Endothelial cell (in vitro differentiated cells): ENCODE data around the gene BANP. TPM values are rescaled to one million over a fixed set of nuclear protein-coding genes. Genes with fewer than 3 reads are reported as not detected.
"Not testable (repeated sequence)": the region's sequence is repeated elsewhere in the genome, so short reads cannot be mapped to it uniquely, and the experiment has no call there.

ENCODE experiments used
- DNase-seq: peaks from one replicate; pipeline ENCODE4 v3.0.0; 2021; ENCODE audit warnings: low spot score
- H3K27ac Mint-ChIP-seq: one replicate; pipeline ENCODE4 v1.8.0; 2021; ENCODE audit warnings: mixed read lengths, inconsistent platforms; ENCODE audit not compliant: unreplicated experiment
- H3K27me3 Mint-ChIP-seq: one replicate; pipeline ENCODE4 v1.8.0; 2021; ENCODE audit warnings: mild to moderate bottlenecking, moderate library complexity, mixed read lengths, inconsistent platforms; ENCODE audit not compliant: unreplicated experiment
- H3K36me3 Mint-ChIP-seq: one replicate; pipeline ENCODE4 v1.8.0; 2021; ENCODE audit warnings: mild to moderate bottlenecking, low read depth, mixed read lengths, inconsistent platforms; ENCODE audit not compliant: unreplicated experiment
- H3K4me1 Mint-ChIP-seq: one replicate; pipeline ENCODE4 v1.8.0; 2021; ENCODE audit warnings: mild to moderate bottlenecking, mixed read lengths, inconsistent platforms; ENCODE audit not compliant: unreplicated experiment
- H3K4me3 Mint-ChIP-seq: one replicate; pipeline ENCODE4 v1.8.0; 2021; ENCODE audit warnings: mild to moderate bottlenecking, mixed read lengths, inconsistent platforms; ENCODE audit not compliant: unreplicated experiment
- H3K9me3 Mint-ChIP-seq: one replicate; pipeline ENCODE4 v1.8.0; 2021; ENCODE audit warnings: mixed read lengths, inconsistent platforms; ENCODE audit not compliant: unreplicated experiment
- CTCF ChIP-seq: fragments of 200-600 bp; sonication (generic); IDR thresholded peaks from one replicate; pipeline ENCODE4 v1.5.0; 2021; ENCODE audit warnings: antibody characterized with exemption; ENCODE audit not compliant: unreplicated experiment
- total RNA-seq: library from RNA; stranded (reverse); fragmentation: NEBNext Ultra II Directional; extraction: Animal tissue kit (Norgen Biotek cat#: 25700); gene quantifications from one replicate; pipeline ENCODE4 v1.2.1, GENCODE V29; 2021; ENCODE audit not compliant: unreplicated experiment

Gene BANP
- total RNA-seq, 1 donor from 2014 or later: 33.3 TPM

GRCh38 chr16:88017587-88018101 is 66.4 kb downstream of the BANP start:
- H3K27ac Mint-ChIP-seq: no peak overlapping the region

DNA sequence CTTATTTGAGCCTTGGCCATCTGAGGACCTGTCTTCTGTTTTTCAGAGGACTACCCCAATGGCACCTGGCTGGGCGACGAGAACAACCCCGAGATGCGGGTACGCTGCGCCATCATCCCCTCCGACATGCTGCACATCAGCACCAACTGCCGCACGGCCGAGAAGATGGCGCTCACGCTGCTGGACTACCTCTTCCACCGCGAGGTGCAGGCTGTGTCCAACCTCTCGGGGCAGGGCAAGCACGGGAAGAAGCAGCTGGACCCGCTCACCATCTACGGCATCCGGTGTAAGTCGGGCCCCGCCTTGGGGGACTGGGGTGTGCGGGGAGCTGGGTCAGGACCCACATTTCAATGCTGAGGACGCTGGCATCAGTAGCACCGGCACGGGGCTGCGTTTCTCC is 67.1 kb downstream of the BANP start:
- not testable (repeated sequence) for H3K27me3 Mint-ChIP-seq, H3K9me3 Mint-ChIP-seq, H3K36me3 Mint-ChIP-seq, H3K27ac Mint-ChIP-seq, H3K4me3 Mint-ChIP-seq, DNase-seq
- H3K4me1 Mint-ChIP-seq: peaks cover 13% of the 10 kb centered on the region

More at GRCh38 chr16:88017587-88018101, 66.4 kb downstream of the BANP start:
- peaks cover 7% of the 10 kb centered on the region for H3K36me3 Mint-ChIP-seq
- H3K4me1 Mint-ChIP-seq: peaks cover 13% of the 10 kb centered on the region
- no peak for DNase-seq
- H3K4me3 Mint-ChIP-seq: no peak overlapping the region
- H3K27me3 Mint-ChIP-seq: peaks cover 2% of the 10 kb centered on the region
- H3K9me3 Mint-ChIP-seq: no peaks in the 10 kb centered on the region
- no peak for TF ChIP-seq CTCF

DNA sequence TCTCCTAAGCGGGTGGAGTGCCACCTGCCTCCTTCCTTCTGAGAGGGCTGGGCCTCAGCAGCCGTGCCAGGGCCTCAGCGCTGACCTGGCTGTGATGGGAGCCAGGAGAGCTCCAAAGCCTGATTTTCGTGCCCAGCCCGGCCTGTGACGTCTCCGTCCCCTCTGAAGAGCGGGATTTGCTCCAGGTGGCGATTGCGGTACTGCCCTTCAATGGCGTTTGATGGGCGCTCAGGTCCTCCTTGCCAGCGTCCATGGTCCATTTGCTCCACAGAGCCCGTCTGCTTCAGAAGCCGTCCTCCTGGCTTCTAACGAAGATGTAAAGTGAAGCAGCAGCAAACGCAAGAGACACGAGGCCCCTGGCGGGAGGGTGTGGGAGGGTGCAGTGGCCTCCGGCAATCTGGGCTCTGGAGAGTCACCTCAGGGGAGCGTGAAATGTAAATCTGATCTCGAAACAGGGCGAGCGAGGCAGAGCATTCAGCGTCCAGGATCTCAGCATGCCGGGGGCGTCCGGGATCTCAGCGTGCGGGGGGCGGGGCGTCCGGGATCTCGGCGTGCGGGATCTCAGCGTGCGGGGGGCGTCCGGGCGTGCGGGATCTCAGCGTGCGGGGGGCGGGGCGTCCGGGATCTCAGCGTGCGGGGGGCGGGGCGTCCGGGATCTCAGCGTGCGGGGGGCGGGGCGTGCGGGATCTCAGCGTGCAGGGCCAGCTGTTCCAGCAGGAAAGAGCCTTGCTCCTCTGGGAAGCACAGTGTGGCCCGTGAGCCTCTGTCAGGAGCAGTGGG is 68.0 kb downstream of the BANP start:
- DNase-seq: peak; percentile 40
- H3K36me3 Mint-ChIP-seq, H3K27me3 Mint-ChIP-seq, H3K4me3 Mint-ChIP-seq, H3K9me3 Mint-ChIP-seq, H3K27ac Mint-ChIP-seq, H3K4me1 Mint-ChIP-seq: not testable (repeated sequence)

DNA sequence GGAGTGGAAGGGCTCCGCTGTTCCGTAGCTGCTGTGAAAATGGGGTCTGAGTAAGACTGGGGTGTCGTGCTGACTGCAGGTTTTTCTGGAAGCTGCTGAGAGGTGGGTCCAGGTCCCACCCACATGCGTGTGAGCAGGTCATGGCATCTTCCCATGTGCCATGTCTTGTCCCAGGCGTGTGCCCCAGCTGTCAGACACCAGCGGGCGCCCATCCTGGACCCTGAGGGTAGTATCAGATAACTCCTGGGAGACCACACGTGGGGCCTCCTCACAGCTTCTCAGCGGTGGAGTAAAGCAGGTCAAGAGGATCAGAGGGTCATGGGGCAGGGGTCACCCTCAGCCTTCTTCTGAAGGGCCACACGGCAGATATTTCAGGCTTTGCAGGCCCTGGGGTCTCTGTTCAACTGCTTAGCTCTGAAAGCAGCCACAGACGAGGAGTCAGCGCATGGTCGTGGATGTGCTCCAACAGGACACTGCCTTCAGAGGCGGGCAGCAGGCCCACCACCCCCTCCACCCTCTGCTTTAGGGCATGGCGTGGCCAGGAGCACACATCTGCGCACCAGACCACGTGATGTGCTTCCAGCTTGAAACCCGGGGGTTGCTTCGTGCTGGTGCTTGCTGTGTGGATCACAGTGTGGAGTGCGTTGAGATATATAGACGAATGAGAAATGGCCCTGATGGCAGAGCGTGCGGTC is 68.7 kb downstream of the BANP start:
- no peak for TF ChIP-seq CTCF

DNA sequence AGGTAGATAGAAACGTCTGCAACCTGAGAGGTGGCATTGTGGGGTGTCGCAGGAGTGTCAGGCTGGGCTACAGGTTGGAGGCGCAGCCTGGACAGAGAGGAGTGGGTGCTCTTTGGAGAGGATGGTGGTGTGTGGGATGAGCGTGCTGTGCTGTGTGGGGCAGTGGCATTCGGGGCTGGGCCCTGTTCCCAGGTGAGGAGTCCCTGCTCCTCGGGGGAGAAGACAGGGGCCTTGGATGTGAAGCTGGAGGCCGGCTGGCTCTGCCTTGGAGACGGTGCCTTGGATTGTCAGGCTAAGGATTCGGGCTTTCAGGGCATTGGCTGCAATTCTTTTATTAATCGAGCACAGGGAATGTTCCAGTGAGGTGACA is 69.3 kb downstream of the BANP start:
- no peaks in the 10 kb centered on the region for H3K9me3 Mint-ChIP-seq
- no peak for TF ChIP-seq CTCF
- H3K27ac Mint-ChIP-seq: no peak overlapping the region
- H3K36me3 Mint-ChIP-seq: peaks cover 9% of the 10 kb centered on the region
- peaks cover 8% of the 10 kb centered on the region for H3K27me3 Mint-ChIP-seq
- no peak for DNase-seq
- H3K4me1 Mint-ChIP-seq: peaks cover 6% of the 10 kb centered on the region
- H3K4me3 Mint-ChIP-seq: peak overlapping the region; percentile 29

More for the DNA sequence above, 68.7 kb downstream of the BANP start:
- Mint-ChIP-seq H3K4me3 (peak overlapping the region; percentile 29), H3K4me1 (peaks cover 6% of the 10 kb centered on the region), H3K27me3 (peaks cover 8% of the 10 kb centered on the region), H3K9me3 (no peaks in the 10 kb centered on the region), H3K27ac (no peak overlapping the region), H3K36me3 (peaks cover 9% of the 10 kb centered on the region)
- DNase-seq: no peak

- H3K4me1 Mint-ChIP-seq, H3K27ac Mint-ChIP-seq, DNase-seq, H3K9me3 Mint-ChIP-seq, H3K4me3 Mint-ChIP-seq, H3K27me3 Mint-ChIP-seq: not testable (repeated sequence)
- peaks cover 11% of the 10 kb centered on the region for H3K36me3 Mint-ChIP-seq
Observed at GRCh38 chr16:88021041-88021970, 70.1 kb downstream of the BANP start.
